GM12875 (cell line): ENCODE results near the gene PPIF.

ENCODE experiments used
- H3K4me3 ChIP-seq: one replicate; pipeline ENCODE4 v1.5.1; 2011; ENCODE audit warnings: low read depth, low read length, control low read depth
- CTCF ChIP-seq: IDR thresholded peaks from 2 replicates; pipeline ENCODE4 v1.5.1; 2011; ENCODE audit warnings: low read depth, mild to moderate bottlenecking, control low read depth, inconsistent platforms, low read length, moderate library complexity, borderline replicate concordance; ENCODE audit not compliant: insufficient read depth

Gene PPIF

GRCh38 chr10:79349766-79350406 is 2.6 kb downstream of the PPIF start:
- TF ChIP-seq CTCF = no peak
- no peak overlapping the region for H3K4me3 ChIP-seq

- TF ChIP-seq CTCF = no peak
- no peak overlapping the region for H3K4me3 ChIP-seq
Measured at GRCh38 chr10:79350407-79351154, 3.3 kb downstream of the PPIF start.

- no peak overlapping the region for H3K4me3 ChIP-seq
- no peak for TF ChIP-seq CTCF
Measured at GRCh38 chr10:79351332-79351731, 4.1 kb downstream of the PPIF start.

- no peak overlapping the region for H3K4me3 ChIP-seq
- TF ChIP-seq CTCF = no peak
Measured at GRCh38 chr10:79352035-79352877, 5.0 kb downstream of the PPIF start.

GRCh38 chr10:79353000-79353406 is 5.7 kb downstream of the PPIF start:
- no peak overlapping the region for H3K4me3 ChIP-seq
- TF ChIP-seq CTCF = no peak

- no peak for TF ChIP-seq CTCF
- H3K4me3 ChIP-seq = no peak overlapping the region
Measured at GRCh38 chr10:79353726-79354125, 6.5 kb downstream of the PPIF start.
